ENCODE data around the gene CDH4. TPM values are rescaled to one million over a fixed set of nuclear protein-coding genes. Genes with fewer than 3 reads are reported as not detected.

The CDH4 gene
- total RNA-seq, 1 donor from 2014 or later: 0.06 TPM

DNA sequence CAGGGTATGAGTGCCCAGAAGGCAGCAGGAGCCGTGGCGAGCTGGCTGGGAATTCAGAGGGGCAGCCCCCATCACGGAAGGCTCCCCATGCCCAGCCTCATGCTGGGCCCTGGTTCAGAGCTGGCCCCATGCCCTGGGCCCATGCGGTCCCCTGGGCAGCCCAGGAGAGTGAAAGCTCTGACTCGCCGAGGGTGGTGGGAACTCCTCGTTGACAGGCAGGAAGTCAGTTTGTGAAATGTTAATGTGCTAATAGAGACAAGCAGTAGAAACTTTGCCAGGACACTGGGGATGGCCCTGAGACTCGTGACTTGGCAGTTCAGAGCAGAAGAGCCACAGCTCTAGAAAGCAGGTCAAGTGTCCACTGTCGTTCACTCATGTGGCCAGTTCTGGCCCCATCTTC lies 460.6 kb downstream of the CDH4 start:
- peaks cover 6% of the 10 kb centered on the region for H3K9me3 ChIP-seq
- intact Hi-C loops (cut with DNase I): no loop called here
- no peak for DNase-seq
- TF ChIP-seq, protein P1, sequence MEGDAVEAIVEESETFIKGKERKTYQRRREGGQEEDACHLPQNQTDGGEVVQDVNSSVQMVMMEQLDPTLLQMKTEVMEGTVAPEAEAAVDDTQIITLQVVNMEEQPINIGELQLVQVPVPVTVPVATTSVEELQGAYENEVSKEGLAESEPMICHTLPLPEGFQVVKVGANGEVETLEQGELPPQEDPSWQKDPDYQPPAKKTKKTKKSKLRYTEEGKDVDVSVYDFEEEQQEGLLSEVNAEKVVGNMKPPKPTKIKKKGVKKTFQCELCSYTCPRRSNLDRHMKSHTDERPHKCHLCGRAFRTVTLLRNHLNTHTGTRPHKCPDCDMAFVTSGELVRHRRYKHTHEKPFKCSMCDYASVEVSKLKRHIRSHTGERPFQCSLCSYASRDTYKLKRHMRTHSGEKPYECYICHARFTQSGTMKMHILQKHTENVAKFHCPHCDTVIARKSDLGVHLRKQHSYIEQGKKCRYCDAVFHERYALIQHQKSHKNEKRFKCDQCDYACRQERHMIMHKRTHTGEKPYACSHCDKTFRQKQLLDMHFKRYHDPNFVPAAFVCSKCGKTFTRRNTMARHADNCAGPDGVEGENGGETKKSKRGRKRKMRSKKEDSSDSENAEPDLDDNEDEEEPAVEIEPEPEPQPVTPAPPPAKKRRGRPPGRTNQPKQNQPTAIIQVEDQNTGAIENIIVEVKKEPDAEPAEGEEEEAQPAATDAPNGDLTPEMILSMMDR (IDR thresholded peaks at IDR 0.05): no peak
- no peak for ATAC-seq
- H3K27ac ChIP-seq: no peak overlapping the region
- H3K36me3 ChIP-seq: no peaks in the 10 kb centered on the region
- H3K4me3 ChIP-seq: no peak overlapping the region
- H3K4me1 ChIP-seq: no peaks in the 10 kb centered on the region
- H3K27me3 ChIP-seq (ENCODE audit: low read depth): peaks cover 5% of the 10 kb centered on the region

DNA sequence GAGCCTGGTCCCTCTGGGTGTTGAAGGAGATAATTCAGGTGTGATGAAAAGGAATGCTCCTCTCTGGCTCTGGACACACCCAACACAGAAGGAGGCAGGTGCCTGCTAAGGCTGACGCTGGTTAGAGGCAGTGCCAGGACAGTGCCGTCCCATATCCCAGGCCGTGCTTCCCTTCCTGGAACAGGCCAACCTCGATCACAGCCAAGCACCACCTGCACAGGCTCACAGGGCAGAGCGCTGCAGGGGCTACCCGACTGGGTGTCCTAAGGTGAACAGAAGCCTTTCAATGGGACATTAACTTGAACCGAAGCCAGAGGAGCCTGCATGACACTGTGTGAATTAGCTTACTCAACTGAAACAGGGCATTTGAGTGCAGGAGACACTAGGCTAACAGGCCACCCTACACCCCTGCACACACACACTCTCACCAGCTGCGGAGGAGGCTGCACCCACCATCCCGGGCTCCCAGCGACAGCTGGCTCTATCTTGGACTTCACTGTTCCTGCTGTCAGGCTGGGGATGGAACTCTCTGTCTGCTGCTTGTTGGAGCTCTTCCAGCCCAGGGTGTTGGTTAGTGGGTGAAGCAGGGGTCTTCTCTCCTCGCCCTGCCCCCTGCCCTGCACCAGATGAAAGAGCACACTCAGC lies 466.4 kb downstream of the CDH4 start:
- no peak for ATAC-seq

DNA sequence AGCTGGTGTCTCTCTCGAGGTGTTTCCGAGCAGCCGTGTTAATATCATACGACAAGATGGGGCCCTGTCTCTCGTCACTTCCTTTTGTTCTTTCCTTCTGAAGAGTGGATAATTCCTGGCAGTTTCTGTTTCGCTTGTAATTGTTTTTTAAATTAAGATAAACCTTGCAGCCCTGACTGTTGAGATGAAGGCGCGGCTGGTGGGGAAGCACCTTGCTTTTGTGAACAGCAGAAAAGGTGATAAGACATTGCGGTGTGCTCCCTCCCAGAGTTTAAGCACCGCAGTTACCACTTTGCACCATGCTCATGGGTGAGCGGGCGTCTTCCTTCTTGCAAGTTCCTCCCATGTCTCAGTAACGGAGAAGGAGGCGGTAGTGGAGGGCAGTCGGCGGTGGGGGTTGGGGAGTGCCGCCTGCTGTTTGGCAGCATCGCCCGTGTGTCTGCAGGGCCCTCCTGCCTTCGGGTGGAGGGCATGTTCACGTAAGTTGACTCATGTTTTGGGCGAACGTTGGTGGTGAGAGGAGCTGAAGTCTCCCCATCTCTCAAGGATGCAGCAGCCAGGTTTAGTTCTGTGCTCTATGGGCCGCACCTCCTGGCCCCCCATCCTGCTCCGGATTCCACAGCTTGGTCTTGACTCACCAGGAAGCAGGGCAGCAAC lies 467.8 kb downstream of the CDH4 start:
- no peak for ATAC-seq
- peak overlapping the region; percentile 19 for H3K4me3 ChIP-seq
- no peak overlapping the region for H3K27ac ChIP-seq
- no peaks in the 10 kb centered on the region for H3K36me3 ChIP-seq
- H3K4me1 ChIP-seq: no peaks in the 10 kb centered on the region
- intact Hi-C loops (cut with DNase I): no loop called here
- peaks cover 6% of the 10 kb centered on the region for H3K9me3 ChIP-seq
- TF ChIP-seq, protein P1 (IDR thresholded peaks at IDR 0.05): no peak
- DNase-seq: no peak
- peaks cover 11% of the 10 kb centered on the region for H3K27me3 ChIP-seq (ENCODE audit: low read depth)

More for the DNA sequence above, 466.4 kb downstream of the CDH4 start:
- Histone ChIP-seq H3K27me3 (ENCODE audit: low read depth) (peaks cover 11% of the 10 kb centered on the region), H3K36me3 (no peaks in the 10 kb centered on the region), H3K4me3 (no peak overlapping the region), H3K4me1 (no peaks in the 10 kb centered on the region), H3K27ac (no peak overlapping the region), H3K9me3 (peaks cover 6% of the 10 kb centered on the region)
- no peak for DNase-seq
- TF ChIP-seq, protein P1 (IDR thresholded peaks at IDR 0.05): no peak
- intact Hi-C loops (cut with DNase I): no loop called here

DNA sequence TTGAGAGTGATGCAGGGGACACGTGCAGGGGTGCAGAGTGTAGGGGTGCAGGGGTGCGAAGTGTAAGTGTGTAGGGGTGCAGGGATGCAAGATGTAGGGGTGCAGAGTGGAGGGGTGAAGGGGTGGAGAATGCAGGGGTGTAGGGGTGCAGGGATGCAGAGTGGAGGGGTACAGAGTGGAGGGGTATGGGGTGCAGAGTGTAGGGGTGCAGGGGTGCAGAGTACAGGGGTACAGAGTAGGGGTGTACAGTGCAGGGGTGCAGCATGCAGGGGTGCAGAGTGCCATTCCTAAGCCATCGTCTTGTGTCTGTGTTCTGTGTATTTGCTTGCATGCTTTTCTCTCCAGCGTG lies 468.3 kb downstream of the CDH4 start:
- ATAC-seq: peak in 1 of 2 donors; percentile 16
- H3K4me1 ChIP-seq: no peaks in the 10 kb centered on the region
- H3K27ac ChIP-seq: no peak overlapping the region
- TF ChIP-seq, protein P1 (IDR thresholded peaks at IDR 0.05): no peak
- H3K4me3 ChIP-seq: no peak overlapping the region
- no peak for DNase-seq
- peaks cover 14% of the 10 kb centered on the region for H3K27me3 ChIP-seq (ENCODE audit: low read depth)
- H3K9me3 ChIP-seq: peaks cover 6% of the 10 kb centered on the region
- intact Hi-C loops (cut with DNase I): no loop called here
- no peaks in the 10 kb centered on the region for H3K36me3 ChIP-seq

DNA sequence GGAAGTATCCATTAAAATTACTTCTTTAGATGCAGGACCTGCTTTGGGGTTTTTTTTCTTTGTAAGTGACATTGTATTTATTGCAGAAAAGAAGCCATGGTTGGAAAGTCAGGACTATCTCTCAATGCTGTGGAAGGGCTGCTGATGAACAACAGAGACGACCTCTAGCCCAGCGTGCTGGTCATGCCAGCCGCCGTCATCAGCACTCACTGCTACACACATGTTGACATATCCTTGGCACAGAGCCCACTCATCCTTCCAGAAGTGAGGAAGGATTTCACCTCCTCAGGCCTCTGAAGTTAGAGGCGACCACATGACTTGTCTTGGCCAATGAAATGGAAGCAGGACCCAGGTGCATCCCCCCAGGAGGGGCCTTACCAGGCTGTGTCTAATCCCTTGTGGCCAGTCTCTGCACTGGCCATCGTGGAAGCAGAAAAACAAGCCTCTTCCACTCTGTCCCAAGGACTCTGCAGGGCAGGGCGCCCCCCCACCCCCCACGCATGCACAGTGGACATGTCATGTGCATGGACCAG lies 470.2 kb downstream of the CDH4 start:
- ATAC-seq (no peak), DNase-seq (no peak)
- Histone ChIP-seq H3K4me1 (no peaks in the 10 kb centered on the region), H3K4me3 (no peak overlapping the region), H3K27ac (no peak overlapping the region), H3K27me3 (ENCODE audit: low read depth) (peaks cover 11% of the 10 kb centered on the region), H3K36me3 (no peaks in the 10 kb centered on the region), H3K9me3 (no peaks in the 10 kb centered on the region)
- intact Hi-C loops (cut with DNase I): no loop called here
- TF ChIP-seq, protein P1 (IDR thresholded peaks at IDR 0.05): no peak
